ENCODE data around the gene THAP3. TPM values are rescaled to one million over a fixed set of nuclear protein-coding genes. Genes with fewer than 3 reads are reported as not detected.
"Not testable (repeated sequence)": the region's sequence is repeated elsewhere in the genome, so short reads cannot be mapped to it uniquely, and the experiment has no call there.

Gene THAP3
- total and polyA plus RNA-seq, 2 experiments from 2014 or later, result 15.1 to 23.8 TPM

DNA sequence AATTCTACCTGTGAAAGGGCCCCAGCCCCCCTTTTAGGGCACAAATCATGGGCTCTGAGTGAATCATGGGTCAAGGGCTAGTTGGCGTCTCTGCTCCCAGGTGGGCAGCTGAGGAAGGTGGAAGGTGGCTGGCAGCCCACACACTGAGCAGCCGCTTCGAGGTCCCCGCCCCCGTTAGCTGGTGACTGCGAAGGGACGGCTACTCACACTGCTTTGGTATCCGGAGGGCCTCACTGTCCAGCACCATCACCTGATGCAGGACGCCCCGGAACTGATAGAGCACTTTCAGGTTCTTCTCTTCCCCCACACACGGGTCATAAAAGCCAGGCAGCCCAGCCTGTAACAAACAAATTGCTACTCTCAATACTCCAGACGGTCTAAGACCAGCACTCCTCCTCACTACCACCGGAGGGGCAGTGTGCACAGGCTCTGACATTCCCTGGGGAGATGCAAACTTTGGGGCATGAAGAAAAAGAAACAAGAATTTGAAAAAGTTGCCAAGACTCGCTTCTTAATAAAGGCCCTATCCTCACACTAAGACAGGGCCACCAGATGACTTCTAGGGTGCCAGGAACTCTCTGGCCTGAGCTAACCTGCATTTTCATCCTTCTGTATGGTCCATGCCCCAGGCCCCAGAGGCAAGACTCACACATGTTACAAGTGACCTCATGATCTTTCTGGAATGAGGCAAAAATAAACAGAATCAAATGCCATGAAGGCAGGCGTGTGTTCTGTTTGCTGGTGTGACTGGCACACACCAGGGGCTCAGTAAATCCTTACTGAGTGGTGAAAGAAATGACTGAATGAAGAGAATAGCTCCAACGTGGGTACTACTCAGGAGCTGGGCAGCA lies 11.5 kb downstream of the THAP3 start:
- Histone ChIP-seq H3K4me3 (no peak overlapping the region), H3K4me1 (ENCODE audit: insufficient read depth) (no peaks in the 10 kb centered on the region), H3K27me3 (ENCODE audit: insufficient read depth) (no peaks in the 10 kb centered on the region), H2AFZ (no peak overlapping the region), H4K20me1 (replicated peaks; ENCODE audit: insufficient read depth) (0 out of 2 replicates have a peak, but pooled peaks cover 8% of the 10 kb centered on the region), H3K36me3 (ENCODE audit: insufficient read depth) (peaks cover 38% of the 10 kb centered on the region), H3K79me2 (replicated peaks; ENCODE audit: insufficient read depth) (no peaks in the 10 kb centered on the region), H3K27ac (ENCODE audit: low read depth) (no peak overlapping the region), H3K9me2 (ENCODE audit: insufficient read depth) (no peaks in the 10 kb centered on the region), H3F3A (replicated peaks; ENCODE audit: low read depth) (peaks cover 6% of the 10 kb centered on the region; the same call in 1 of the 2 replicates), H3K4me2 (no peak overlapping the region)
- Mint-ChIP-seq H3K27ac (no peak overlapping the region), H3K9me3 (no peaks in the 10 kb centered on the region), H3K36me3 (ENCODE audit: low read depth) (peaks cover 79% of the 10 kb centered on the region), H3K27me3 (ENCODE audit: insufficient read depth, low read depth, poor library complexity) (peaks cover 9% of the 10 kb centered on the region), H3K4me3 (no peak overlapping the region), H3K4me1 (no peaks in the 10 kb centered on the region)
- TF ChIP-seq, protein P1, sequence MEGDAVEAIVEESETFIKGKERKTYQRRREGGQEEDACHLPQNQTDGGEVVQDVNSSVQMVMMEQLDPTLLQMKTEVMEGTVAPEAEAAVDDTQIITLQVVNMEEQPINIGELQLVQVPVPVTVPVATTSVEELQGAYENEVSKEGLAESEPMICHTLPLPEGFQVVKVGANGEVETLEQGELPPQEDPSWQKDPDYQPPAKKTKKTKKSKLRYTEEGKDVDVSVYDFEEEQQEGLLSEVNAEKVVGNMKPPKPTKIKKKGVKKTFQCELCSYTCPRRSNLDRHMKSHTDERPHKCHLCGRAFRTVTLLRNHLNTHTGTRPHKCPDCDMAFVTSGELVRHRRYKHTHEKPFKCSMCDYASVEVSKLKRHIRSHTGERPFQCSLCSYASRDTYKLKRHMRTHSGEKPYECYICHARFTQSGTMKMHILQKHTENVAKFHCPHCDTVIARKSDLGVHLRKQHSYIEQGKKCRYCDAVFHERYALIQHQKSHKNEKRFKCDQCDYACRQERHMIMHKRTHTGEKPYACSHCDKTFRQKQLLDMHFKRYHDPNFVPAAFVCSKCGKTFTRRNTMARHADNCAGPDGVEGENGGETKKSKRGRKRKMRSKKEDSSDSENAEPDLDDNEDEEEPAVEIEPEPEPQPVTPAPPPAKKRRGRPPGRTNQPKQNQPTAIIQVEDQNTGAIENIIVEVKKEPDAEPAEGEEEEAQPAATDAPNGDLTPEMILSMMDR (conservative IDR thresholded peaks at IDR 0.05; ENCODE audit: low read depth in 2 of 2), result no peak
- no peak for TF ChIP-seq JUNB (IDR thresholded peaks at IDR 0.05; ENCODE audit: unreplicated experiment)
- DNase-seq (ENCODE audit: low spot score) (no peak), ATAC-seq (no peak; the same call in 2 of the 3 replicates)

GRCh38 chr1:6636778-6637177 lies 12.1 kb downstream of the THAP3 start:
- not testable (repeated sequence) for DNase-seq (ENCODE audit: low spot score); H3F3A ChIP-seq (replicated peaks; ENCODE audit: low read depth); H3K4me1 ChIP-seq (ENCODE audit: insufficient read depth); H2AFZ ChIP-seq; H3K4me1 Mint-ChIP-seq; H3K27ac Mint-ChIP-seq; H3K79me2 ChIP-seq (replicated peaks; ENCODE audit: insufficient read depth); H3K27me3 Mint-ChIP-seq (ENCODE audit: insufficient read depth, low read depth, poor library complexity); H3K4me3 Mint-ChIP-seq; H3K27ac ChIP-seq (ENCODE audit: low read depth); H3K9me3 Mint-ChIP-seq; H3K4me3 ChIP-seq; H3K27me3 ChIP-seq (ENCODE audit: insufficient read depth); H4K20me1 ChIP-seq (replicated peaks; ENCODE audit: insufficient read depth); H3K9me2 ChIP-seq (ENCODE audit: insufficient read depth); ATAC-seq; H3K4me2 ChIP-seq
- peaks cover 84% of the 10 kb centered on the region for H3K36me3 Mint-ChIP-seq (ENCODE audit: low read depth)
- peaks cover 38% of the 10 kb centered on the region for H3K36me3 ChIP-seq (ENCODE audit: insufficient read depth)

- Histone ChIP-seq H2AFZ (no peak overlapping the region), H3K27ac (ENCODE audit: low read depth) (no peak overlapping the region), H3K4me2 (no peak overlapping the region), H4K20me1 (replicated peaks; ENCODE audit: insufficient read depth) (0 out of 2 replicates have a peak, but pooled peaks cover 7% of the 10 kb centered on the region), H3K36me3 (ENCODE audit: insufficient read depth) (peaks cover 38% of the 10 kb centered on the region), H3K27me3 (ENCODE audit: insufficient read depth) (no peaks in the 10 kb centered on the region), H3F3A (replicated peaks; ENCODE audit: low read depth) (peaks cover 6% of the 10 kb centered on the region; the same call in 1 of the 2 replicates), H3K79me2 (replicated peaks; ENCODE audit: insufficient read depth) (no peaks in the 10 kb centered on the region), H3K9me2 (ENCODE audit: insufficient read depth) (no peaks in the 10 kb centered on the region), H3K4me1 (ENCODE audit: insufficient read depth) (no peaks in the 10 kb centered on the region), H3K4me3 (no peak overlapping the region)
- no peak for ATAC-seq
- Mint-ChIP-seq H3K36me3 (ENCODE audit: low read depth) (peaks cover 90% of the 10 kb centered on the region), H3K9me3 (no peaks in the 10 kb centered on the region), H3K4me3 (no peak overlapping the region), H3K4me1 (no peaks in the 10 kb centered on the region), H3K27ac (no peak overlapping the region), H3K27me3 (ENCODE audit: insufficient read depth, low read depth, poor library complexity) (peaks cover 7% of the 10 kb centered on the region)
- no peak for DNase-seq (ENCODE audit: low spot score)
- TF ChIP-seq REST (IDR thresholded peaks at IDR 0.05; ENCODE audit: unreplicated experiment) (no peak), STAT1 (IDR thresholded peaks at IDR 0.05; ENCODE audit: unreplicated experiment) (no peak), EZH2 (IDR thresholded peaks at IDR 0.05; ENCODE audit: low read depth, unreplicated experiment) (no peak), CREB1 (CRISPR knock-in tag; IDR thresholded peaks at IDR 0.05; ENCODE audit: low read depth) (no peak), JUNB (IDR thresholded peaks at IDR 0.05; ENCODE audit: unreplicated experiment) (no peak), ZNF114 (CRISPR knock-in tag; IDR thresholded peaks at IDR 0.05) (no peak), EZH2phosphoT487 (IDR thresholded peaks at IDR 0.05; ENCODE audit: unreplicated experiment) (no peak)
- TF ChIP-seq, protein P2, sequence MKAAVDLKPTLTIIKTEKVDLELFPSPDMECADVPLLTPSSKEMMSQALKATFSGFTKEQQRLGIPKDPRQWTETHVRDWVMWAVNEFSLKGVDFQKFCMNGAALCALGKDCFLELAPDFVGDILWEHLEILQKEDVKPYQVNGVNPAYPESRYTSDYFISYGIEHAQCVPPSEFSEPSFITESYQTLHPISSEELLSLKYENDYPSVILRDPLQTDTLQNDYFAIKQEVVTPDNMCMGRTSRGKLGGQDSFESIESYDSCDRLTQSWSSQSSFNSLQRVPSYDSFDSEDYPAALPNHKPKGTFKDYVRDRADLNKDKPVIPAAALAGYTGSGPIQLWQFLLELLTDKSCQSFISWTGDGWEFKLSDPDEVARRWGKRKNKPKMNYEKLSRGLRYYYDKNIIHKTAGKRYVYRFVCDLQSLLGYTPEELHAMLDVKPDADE (IDR thresholded peaks at IDR 0.05), result no peak
- TF ChIP-seq, protein P1 (conservative IDR thresholded peaks at IDR 0.05; ENCODE audit: low read depth in 2 of 2), result no peak
These were observed 13.1 kb downstream of the THAP3 start for GRCh38 chr1:6637770-6638169.

Data from GM23338 (cell line).